Keratinocyte (primary cell): Measurements from ENCODE around the gene ZCCHC18. TPM values are rescaled to one million over a fixed set of nuclear protein-coding genes. Genes with fewer than 3 reads are reported as not detected.

ENCODE experiments used
- DNase-seq: peaks from one replicate; pipeline ENCODE4 v3.0.0-alpha.2; 2011; ENCODE audit warnings: low read depth, missing footprints, low spot score
- FAIRE-seq: peaks from 2 replicates; lab custom pipeline; 2011; peaks lifted over from hg19 to GRCh38; lab: Jason Lieb, UNC
- H2AFZ ChIP-seq: 2 replicates; pipeline ENCODE4 v1.6.0; 2012; ENCODE audit warnings: low read length, control low read depth, inconsistent platforms; ENCODE audit not compliant: control insufficient read depth
- H3K27ac ChIP-seq: 2 replicates; pipeline ENCODE4 v1.5.1; 2011; ENCODE audit warnings: low read length; ENCODE audit not compliant: control insufficient read depth, insufficient read depth
- H3K27me3 ChIP-seq: 3 replicates; pipeline ENCODE4 v1.6.0; 2011; ENCODE audit warnings: low read length; ENCODE audit not compliant: control insufficient read depth, insufficient read depth; ENCODE audit errors: extremely low read depth
- H3K36me3 ChIP-seq, 2 experiments: 2 replicates in 1 of 2; 3 replicates in 1 of 2; pipeline ENCODE4 v1.5.1; 2011; ENCODE audit warnings: low read length in 2 of 2, mild to moderate bottlenecking in 1 of 2; ENCODE audit not compliant: control insufficient read depth in 2 of 2, insufficient read depth in 2 of 2; ENCODE audit errors: extremely low read depth in 1 of 2
- H3K4me1 ChIP-seq: 3 replicates; pipeline ENCODE4 v1.5.1; 2011; ENCODE audit warnings: low read length; ENCODE audit not compliant: control insufficient read depth, insufficient read depth; ENCODE audit errors: extremely low read depth
- H3K4me2 ChIP-seq: 3 replicates; pipeline ENCODE4 v1.6.0; 2011; ENCODE audit warnings: low read depth, low read length; ENCODE audit not compliant: control insufficient read depth, insufficient read depth; ENCODE audit errors: extremely low read depth
- H3K4me3 ChIP-seq, 3 experiments: fragments of 200-600 bp in 1 of 3; sonication (generic) in 1 of 3; 2 replicates in 2 of 3; 3 replicates in 1 of 3; pipeline ENCODE4 v1.5.1; 2011 to 2016; ENCODE audit warnings: low read length in 3 of 3, mild to moderate bottlenecking in 3 of 3, control low read depth in 2 of 3, inconsistent platforms in 1 of 3, low read depth in 1 of 3, mixed read lengths in 1 of 3, mixed run types in 1 of 3, moderate library complexity in 1 of 3; ENCODE audit not compliant: control insufficient read depth in 2 of 3, insufficient read depth in 2 of 3; ENCODE audit errors: extremely low read depth in 1 of 3
- H3K79me2 ChIP-seq: 2 replicates; pipeline ENCODE4 v1.6.0; 2012; ENCODE audit warnings: low read length; ENCODE audit not compliant: control insufficient read depth, insufficient read depth
- H3K9ac ChIP-seq: 3 replicates; pipeline ENCODE4 v1.6.0; 2011; ENCODE audit warnings: low read length; ENCODE audit not compliant: control insufficient read depth, insufficient read depth; ENCODE audit errors: extremely low read depth
- H3K9me1 ChIP-seq: 3 replicates; pipeline ENCODE4 v1.6.0; 2011; ENCODE audit warnings: low read length; ENCODE audit not compliant: control insufficient read depth, insufficient read depth; ENCODE audit errors: extremely low read depth
- H3K9me3 ChIP-seq: 2 replicates; pipeline ENCODE4 v1.5.1; 2012; ENCODE audit warnings: low read depth, low read length; ENCODE audit not compliant: control insufficient read depth
- H4K20me1 ChIP-seq: 3 replicates; pipeline ENCODE4 v1.6.0; 2011; ENCODE audit warnings: low read length; ENCODE audit not compliant: control insufficient read depth, insufficient read depth; ENCODE audit errors: extremely low read depth
- EZH2 ChIP-seq: IDR thresholded peaks from one replicate; pipeline ENCODE4 v1.6.1; 2012; ENCODE audit warnings: inconsistent platforms, mild to moderate bottlenecking, low read length, moderate library complexity
- dilution Hi-C: fragments of 300-500 bp; cut with MboI; formaldehyde crosslinking; loops from one replicate; pipeline ENCODE4 v1.7.0; 2020; ENCODE audit warnings: low sequenced_read_pairs; ENCODE audit not compliant: extremely low pct_ligation_motif_present
- polyA plus RNA-seq, 5 experiments: library from polyadenylated mRNA; depleted of rRNA in 3 of 5; stranded (reverse) in 3 of 5; stranded (forward) in 1 of 5; unstranded in 1 of 5; fragments of >200 nt; gene quantifications; 1 replicate in 1 of 5; 2 replicates in 3 of 5; 3 replicates in 1 of 5; pipeline versions ENCODE4 v1.2.1 to v1.2.3, GENCODE V29; 2011 to 2012; ENCODE audit warnings: missing spikeins in 2 of 5, low read depth in 1 of 5, low replicate concordance in 1 of 5
- TF ChIP-seq, protein P1 (sequence below), 3 experiments: IDR thresholded peaks in 1 of 3; conservative IDR thresholded peaks in 1 of 3; optimal IDR thresholded peaks in 1 of 3; 2 replicates in 2 of 3; 3 replicates in 1 of 3; pipeline versions ENCODE3 to v1.5.1; 2011; ENCODE audit warnings: low read length in 3 of 3, mild to moderate bottlenecking in 3 of 3, moderate library complexity in 2 of 3, control low read depth in 1 of 3, inconsistent platforms in 1 of 3; ENCODE audit not compliant: insufficient read depth in 2 of 3; ENCODE audit errors: extremely low read depth in 1 of 3

The ZCCHC18 gene
- polyA plus RNA-seq, 1 donor (not counting 4 experiments of a cell fraction or from before 2014, with no cell fraction given) = not detected

DNA sequence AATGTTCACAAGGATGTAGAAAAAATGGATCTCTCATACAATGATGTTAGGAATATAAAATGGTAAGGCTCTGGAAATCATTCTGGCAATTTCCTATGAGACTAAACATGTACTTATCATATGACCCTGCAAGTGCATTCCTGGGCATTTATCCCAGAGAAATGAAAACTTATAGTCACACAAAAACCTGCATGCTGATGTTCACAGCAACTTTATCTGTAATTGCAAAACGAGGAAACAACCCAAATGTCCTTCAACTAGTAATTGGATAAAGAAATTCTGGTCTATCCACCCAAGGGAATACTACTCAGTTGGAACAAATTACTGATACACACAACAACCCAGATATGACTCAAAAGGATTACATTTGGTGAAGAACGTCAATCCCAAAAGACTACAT lies 14.5 kb downstream of the ZCCHC18 start:
- Histone ChIP-seq H3K9me1 (no peaks in the 10 kb centered on the region), H3K27me3 (no peaks in the 10 kb centered on the region), H3K79me2 (no peaks in the 10 kb centered on the region), H3K27ac (no peak overlapping the region), H3K4me1 (no peaks in the 10 kb centered on the region), H3K4me3 (no peak overlapping the region), H3K9ac (no peak overlapping the region), H3K36me3 (no peaks in the 10 kb centered on the region), H2AFZ (no peak overlapping the region), H3K4me2 (no peak overlapping the region), H4K20me1 (no peaks in the 10 kb centered on the region), H3K9me3 (no peaks in the 10 kb centered on the region)
- dilution Hi-C loops = no loop called here
- no peak for FAIRE-seq
- TF ChIP-seq, protein P1, sequence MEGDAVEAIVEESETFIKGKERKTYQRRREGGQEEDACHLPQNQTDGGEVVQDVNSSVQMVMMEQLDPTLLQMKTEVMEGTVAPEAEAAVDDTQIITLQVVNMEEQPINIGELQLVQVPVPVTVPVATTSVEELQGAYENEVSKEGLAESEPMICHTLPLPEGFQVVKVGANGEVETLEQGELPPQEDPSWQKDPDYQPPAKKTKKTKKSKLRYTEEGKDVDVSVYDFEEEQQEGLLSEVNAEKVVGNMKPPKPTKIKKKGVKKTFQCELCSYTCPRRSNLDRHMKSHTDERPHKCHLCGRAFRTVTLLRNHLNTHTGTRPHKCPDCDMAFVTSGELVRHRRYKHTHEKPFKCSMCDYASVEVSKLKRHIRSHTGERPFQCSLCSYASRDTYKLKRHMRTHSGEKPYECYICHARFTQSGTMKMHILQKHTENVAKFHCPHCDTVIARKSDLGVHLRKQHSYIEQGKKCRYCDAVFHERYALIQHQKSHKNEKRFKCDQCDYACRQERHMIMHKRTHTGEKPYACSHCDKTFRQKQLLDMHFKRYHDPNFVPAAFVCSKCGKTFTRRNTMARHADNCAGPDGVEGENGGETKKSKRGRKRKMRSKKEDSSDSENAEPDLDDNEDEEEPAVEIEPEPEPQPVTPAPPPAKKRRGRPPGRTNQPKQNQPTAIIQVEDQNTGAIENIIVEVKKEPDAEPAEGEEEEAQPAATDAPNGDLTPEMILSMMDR (optimal IDR thresholded peaks at IDR 0.05 in 1 of 3, IDR thresholded peaks at IDR 0.05 in 1 of 3, conservative IDR thresholded peaks at IDR 0.05 in 1 of 3; ENCODE audit: extremely low read depth in 1 of 3, insufficient read depth in 2 of 3, low read length in 3 of 3) = no peak
- no peak for TF ChIP-seq EZH2
- no peak for DNase-seq

DNA sequence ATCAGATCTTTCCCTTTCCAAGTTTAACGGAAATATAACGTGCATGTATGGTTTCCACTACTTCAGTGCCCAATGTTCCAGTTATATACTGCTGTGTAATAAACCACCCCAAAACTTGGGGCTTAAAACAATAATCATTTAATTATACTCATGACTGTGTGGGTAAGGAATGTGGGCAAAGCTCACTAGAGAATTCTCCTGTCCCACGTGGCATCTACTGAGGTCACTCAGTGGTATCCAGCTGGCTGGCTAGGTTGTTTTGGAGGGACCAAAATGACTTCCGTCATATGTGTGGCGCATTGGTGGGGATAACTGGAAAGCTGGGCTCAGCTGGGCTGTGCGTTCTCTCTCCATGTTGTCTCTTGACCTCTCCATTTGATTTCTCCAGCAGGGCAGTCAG lies 18.5 kb downstream of the ZCCHC18 start:
- Histone ChIP-seq H3K4me1 (no peaks in the 10 kb centered on the region), H3K27me3 (no peaks in the 10 kb centered on the region), H4K20me1 (no peaks in the 10 kb centered on the region), H3K4me2 (no peak overlapping the region), H3K79me2 (no peaks in the 10 kb centered on the region), H3K9me1 (no peaks in the 10 kb centered on the region), H3K27ac (no peak overlapping the region), H2AFZ (no peak overlapping the region), H3K36me3 (no peaks in the 10 kb centered on the region), H3K9me3 (no peaks in the 10 kb centered on the region), H3K9ac (no peak overlapping the region), H3K4me3 (no peak overlapping the region)
- FAIRE-seq (no peak), DNase-seq (no peak)
- dilution Hi-C loops = no loop called here
- no peak for TF ChIP-seq EZH2
- TF ChIP-seq, protein P1 (optimal IDR thresholded peaks at IDR 0.05 in 1 of 3, IDR thresholded peaks at IDR 0.05 in 1 of 3, conservative IDR thresholded peaks at IDR 0.05 in 1 of 3; ENCODE audit: extremely low read depth in 1 of 3, insufficient read depth in 2 of 3, low read length in 3 of 3) = no peak
